ENCODE measurements around the gene DMBX1. TPM values are rescaled to one million over a fixed set of nuclear protein-coding genes. Genes with fewer than 3 reads are reported as not detected.

The DMBX1 gene
- polyA plus RNA-seq, 2 of the 4 experiments (the other 2 are of a cell fraction), result 0.44 to 2.2 TPM

DNA sequence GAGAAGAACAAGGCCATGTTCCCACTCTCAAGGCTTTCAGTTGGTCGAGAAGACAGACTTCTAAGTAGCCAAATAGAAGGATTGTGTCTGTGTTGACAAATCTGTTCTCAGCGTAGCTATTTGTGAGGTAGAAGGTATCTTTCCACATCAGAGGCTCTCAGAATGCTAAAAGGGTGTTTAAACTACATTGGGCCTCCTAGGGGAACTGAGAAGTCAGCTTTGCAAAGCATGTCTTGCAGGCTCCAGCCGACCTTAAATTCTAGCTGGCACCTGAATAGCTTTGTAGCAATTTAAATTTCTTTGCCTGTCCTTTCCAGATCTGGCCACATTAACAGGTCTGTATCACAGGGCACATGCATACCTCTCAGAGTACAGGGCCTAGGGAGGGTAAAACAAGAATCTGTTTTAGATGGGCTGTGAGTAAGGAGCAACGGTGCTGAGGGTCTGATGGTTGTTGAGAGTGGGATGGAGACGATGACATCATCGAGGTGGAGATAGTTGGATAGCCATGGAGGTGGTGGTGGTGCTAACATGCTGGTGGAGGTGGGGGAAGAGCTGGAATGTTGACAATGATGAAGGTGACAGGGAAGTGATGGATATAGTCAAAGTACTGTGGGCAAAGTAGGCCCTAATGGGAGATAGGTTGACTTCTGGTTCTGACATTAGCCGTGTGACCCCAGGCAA is 17.0 kb upstream of the DMBX1 start:
- TF ChIP-seq, protein P1, sequence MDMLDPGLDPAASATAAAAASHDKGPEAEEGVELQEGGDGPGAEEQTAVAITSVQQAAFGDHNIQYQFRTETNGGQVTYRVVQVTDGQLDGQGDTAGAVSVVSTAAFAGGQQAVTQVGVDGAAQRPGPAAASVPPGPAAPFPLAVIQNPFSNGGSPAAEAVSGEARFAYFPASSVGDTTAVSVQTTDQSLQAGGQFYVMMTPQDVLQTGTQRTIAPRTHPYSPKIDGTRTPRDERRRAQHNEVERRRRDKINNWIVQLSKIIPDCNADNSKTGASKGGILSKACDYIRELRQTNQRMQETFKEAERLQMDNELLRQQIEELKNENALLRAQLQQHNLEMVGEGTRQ (IDR thresholded peaks at IDR 0.05), result no peak

DNA sequence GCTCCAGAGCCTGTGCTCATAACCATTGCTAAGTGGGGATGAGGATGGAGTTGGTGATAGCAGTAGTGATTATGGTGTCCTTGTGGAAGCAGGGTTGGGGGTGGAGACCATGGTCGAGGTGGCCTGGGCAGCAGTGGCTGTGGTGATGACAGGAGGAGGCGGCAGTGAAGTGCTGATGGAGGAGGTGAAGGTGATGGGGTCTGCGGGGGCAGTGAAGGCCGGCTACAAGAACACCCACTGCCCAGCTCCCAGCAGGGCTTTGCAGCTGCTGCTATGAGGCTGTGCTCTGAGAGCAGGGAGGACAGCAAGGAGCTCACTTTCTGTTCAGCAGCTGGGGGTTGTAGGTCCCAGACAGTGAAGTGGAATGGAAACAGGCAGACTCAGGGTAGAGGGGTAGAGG is 15.6 kb upstream of the DMBX1 start:
- no peak overlapping the region for H3K4me2 ChIP-seq
- TF ChIP-seq PHF8 (IDR thresholded peaks at IDR 0.05; ENCODE audit: borderline replicate concordance, low read depth) (no peak), BCL3 (IDR thresholded peaks at IDR 0.05) (no peak), EP300 (IDR thresholded peaks at IDR 0.05) (no peak), MAZ (IDR thresholded peaks at IDR 0.05; ENCODE audit: borderline replicate concordance, low read depth, low read length) (no peak), HOXB5 (CRISPR knock-in tag; IDR thresholded peaks at IDR 0.05) (no peak), RARB (CRISPR knock-in tag; IDR thresholded peaks at IDR 0.05) (no peak), ZSCAN20 (CRISPR knock-in tag; IDR thresholded peaks at IDR 0.05) (no peak), RNF2 (IDR thresholded peaks at IDR 0.05; ENCODE audit: borderline replicate concordance, low read depth) (no peak), ELK1 (IDR thresholded peaks at IDR 0.05; ENCODE audit: low read depth, low read length) (no peak), E2F6 (IDR thresholded peaks at IDR 0.05; ENCODE audit: borderline replicate concordance, low read depth) (no peak), CEBPB (IDR thresholded peaks at IDR 0.05) (no peak), NR3C1 (IDR thresholded peaks at IDR 0.05) (no peak), JUNB (IDR thresholded peaks at IDR 0.05) (no peak), ZNF302 (CRISPR knock-in tag; IDR thresholded peaks at IDR 0.05) (no peak), FOSL2 (IDR thresholded peaks at IDR 0.05) (no peak), FOSL2 (CRISPR knock-in tag; IDR thresholded peaks at IDR 0.05) (no peak), SREBF2 (IDR thresholded peaks at IDR 0.05) (no peak), ZFP36 (IDR thresholded peaks at IDR 0.05; ENCODE audit: borderline replicate concordance, partially characterized antibody) (no peak), HOXB13 (CRISPR knock-in tag; IDR thresholded peaks at IDR 0.05; ENCODE audit: low read depth) (no peak), HMGXB4 (CRISPR knock-in tag; IDR thresholded peaks at IDR 0.05; ENCODE audit: borderline replicate concordance) (no peak)
- TF ChIP-seq, protein P2, sequence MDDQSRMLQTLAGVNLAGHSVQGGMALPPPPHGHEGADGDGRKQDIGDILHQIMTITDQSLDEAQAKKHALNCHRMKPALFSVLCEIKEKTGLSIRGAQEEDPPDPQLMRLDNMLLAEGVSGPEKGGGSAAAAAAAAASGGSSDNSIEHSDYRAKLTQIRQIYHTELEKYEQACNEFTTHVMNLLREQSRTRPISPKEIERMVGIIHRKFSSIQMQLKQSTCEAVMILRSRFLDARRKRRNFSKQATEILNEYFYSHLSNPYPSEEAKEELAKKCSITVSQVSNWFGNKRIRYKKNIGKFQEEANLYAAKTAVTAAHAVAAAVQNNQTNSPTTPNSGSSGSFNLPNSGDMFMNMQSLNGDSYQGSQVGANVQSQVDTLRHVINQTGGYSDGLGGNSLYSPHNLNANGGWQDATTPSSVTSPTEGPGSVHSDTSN (IDR thresholded peaks at IDR 0.05), result no peak
- H3K4me3 ChIP-seq, result no peak overlapping the region
- 35% methylated on average over 4 of the region's 4 CpGs for WGBS (ENCODE audit: missing lambda C conversion rate)
- FAIRE-seq, result no peak
- ChIA-PET POLR2A (no interaction called here), CTCF (interaction anchor here (0.7 to 2.7 kb wide), 3 partner anchors 27 to 54 kb away, joined by 3 to 17 read pairs (median 4); no protein-coding TSS in a partner anchor)
- no peaks in the 10 kb centered on the region for H3K4me1 ChIP-seq
- H3K9me3 ChIP-seq, result no peaks in the 10 kb centered on the region
- DNase-seq (ENCODE audit: low read depth in 1 of 2, low spot score in 1 of 2), result no peak
- no peak overlapping the region for H3K27ac ChIP-seq
- ATAC-seq, result no peak

More for the DNA sequence above, 17.0 kb upstream of the DMBX1 start:
- 32% methylated on average over 6 of the region's 7 CpGs for WGBS (ENCODE audit: missing lambda C conversion rate)
- no peak for FAIRE-seq
- H3K9me3 ChIP-seq, result no peaks in the 10 kb centered on the region
- CTCF ChIA-PET, result interaction anchor here (0.8 to 2.7 kb wide), 5 partner anchors 7 to 75 kb away, joined by 4 to 17 read pairs (median 5); no protein-coding TSS in a partner anchor
- no peak for DNase-seq (ENCODE audit: low read depth in 1 of 2, low spot score in 1 of 2)
- ATAC-seq, result no peak
- H3K4me1 ChIP-seq, result no peaks in the 10 kb centered on the region
- H3K27ac ChIP-seq, result no peak overlapping the region
- H3K4me3 ChIP-seq, result no peak overlapping the region
- POLR2A ChIA-PET, result no interaction called here
- no peak overlapping the region for H3K4me2 ChIP-seq

Data from A549 (cell line).